SK-N-SH (cell line): ENCODE measurements around the gene ZMYND15. TPM values are rescaled to one million over a fixed set of nuclear protein-coding genes. Genes with fewer than 3 reads are reported as not detected.

Experiments
- CTCF ChIA-PET: fragments of 300-600, 350-600 bp; formaldehyde crosslinking; extraction: SDS; loops from one replicate; lab custom pipeline; 2021; lab: Yijun Ruan, JAX
- POLR2A ChIA-PET: fragments of 350-600 bp; sonication (Branson Sonifier 250); formaldehyde crosslinking; extraction: SDS; loops from one replicate; lab custom pipeline; 2020; ENCODE audit warnings: antibody characterized with exemption, inconsistent platforms; lab: Yijun Ruan, JAX
- DNase-seq: peaks from one replicate; pipeline ENCODE4 v3.0.0; 2012
- H2AFZ ChIP-seq: fragments of 200-600 bp; sonication (generic); 2 replicates; pipeline ENCODE4 v1.8.1; 2016; ENCODE audit warnings: antibody characterized with exemption, mild to moderate bottlenecking, low read depth
- H3F3A ChIP-seq: fragments of 200-600 bp; sonication (generic); replicated peaks from 2 replicates; pipeline ENCODE3; 2016; ENCODE audit warnings: antibody characterized with exemption, mild to moderate bottlenecking; ENCODE audit not compliant: insufficient read depth
- H3K27ac ChIP-seq, 2 experiments: fragments of 200-500 bp in 1 of 2; fragments of 200-600 bp in 1 of 2; sonication (Bioruptor generic) in 1 of 2; sonication (generic), shearing (Covaris generic) in 1 of 2; 2 replicates each; pipeline versions ENCODE4 v1.5.1 to v1.6.1; 2014 to 2016; ENCODE audit warnings: low read depth in 2 of 2, inconsistent platforms in 1 of 2, low read length in 1 of 2, mild to moderate bottlenecking in 1 of 2, mixed read lengths in 1 of 2
- H3K27me3 ChIP-seq: fragments of 200-600 bp; sonication (generic), shearing (Covaris generic); 2 replicates; pipeline ENCODE4 v1.6.1; 2016; ENCODE audit warnings: mixed run types; ENCODE audit not compliant: insufficient read depth
- H3K36me3 ChIP-seq, 2 experiments: fragments of 200-500 bp in 1 of 2; fragments of 200-600 bp in 1 of 2; sonication (Bioruptor generic) in 1 of 2; sonication (generic) in 1 of 2; replicated peaks in 1 of 2; 2 replicates each; pipeline versions ENCODE3 to v1.5.1; 2014 to 2016; ENCODE audit warnings: low read length in 1 of 2, mild to moderate bottlenecking in 1 of 2; ENCODE audit not compliant: insufficient read depth in 2 of 2, control insufficient read depth in 1 of 2
- H3K4me1 ChIP-seq, 2 experiments: fragments of 200-500 bp in 1 of 2; fragments of 200-600 bp in 1 of 2; sonication (Bioruptor generic) in 1 of 2; sonication (generic), shearing (Covaris generic) in 1 of 2; 2 replicates each; pipeline versions ENCODE4 v1.5.1 to v1.6.1; 2014 to 2016; ENCODE audit warnings: low read depth in 1 of 2, low read length in 1 of 2, mixed run types in 1 of 2; ENCODE audit not compliant: insufficient read depth in 2 of 2, control insufficient read depth in 1 of 2
- H3K4me2 ChIP-seq: fragments of 200-600 bp; sonication (generic), shearing (Covaris generic); 2 replicates; pipeline ENCODE4 v1.6.1; 2017; ENCODE audit warnings: mixed run types
- H3K4me3 ChIP-seq, 2 experiments: fragments of 200-500 bp in 1 of 2; fragments of 200-600 bp in 1 of 2; sonication (Bioruptor generic) in 1 of 2; sonication (generic), shearing (Covaris generic) in 1 of 2; 2 replicates each; pipeline versions ENCODE4 v1.5.1 to v1.8.1; 2014 to 2016; ENCODE audit warnings: low read depth in 2 of 2, inconsistent platforms in 1 of 2, low read length in 1 of 2, mild to moderate bottlenecking in 1 of 2, mixed read lengths in 1 of 2, moderate library complexity in 1 of 2
- H3K79me2 ChIP-seq: fragments of 200-600 bp; sonication (generic); 2 replicates; pipeline ENCODE4 v1.8.1; 2017; ENCODE audit warnings: mild to moderate bottlenecking; ENCODE audit not compliant: insufficient read depth
- H3K9ac ChIP-seq: fragments of 200-600 bp; sonication (generic); 2 replicates; pipeline ENCODE4 v1.6.1; 2017; ENCODE audit warnings: mixed run types
- H3K9me2 ChIP-seq: fragments of 200-600 bp; sonication (generic); 2 replicates; pipeline ENCODE4 v1.6.1; 2017; ENCODE audit warnings: mixed run types
- H3K9me3 ChIP-seq: fragments of 200-600 bp; sonication (generic); 2 replicates; pipeline ENCODE4 v1.6.1; 2017; ENCODE audit warnings: mixed run types, mild to moderate bottlenecking, moderate library complexity
- H4K20me1 ChIP-seq: fragments of 200-600 bp; sonication (generic); 2 replicates; pipeline ENCODE4 v1.6.1; 2017; ENCODE audit warnings: mild to moderate bottlenecking, mixed run types; ENCODE audit not compliant: insufficient read depth
- CHD2 ChIP-seq: fragments of 150-350 bp; IDR thresholded peaks from 2 replicates; pipeline ENCODE4 v1.6.1; 2018; ENCODE audit warnings: low read length; ENCODE audit not compliant: partially characterized antibody
- ELF1 ChIP-seq: IDR thresholded peaks from 2 replicates; pipeline ENCODE4 v1.4.0; 2012
- FOSL2 ChIP-seq: IDR thresholded peaks from 2 replicates; pipeline ENCODE4 v1.4.0; 2012; ENCODE audit warnings: low read depth, mild to moderate bottlenecking, moderate library complexity, borderline replicate concordance
- FOXM1 ChIP-seq: IDR thresholded peaks from 2 replicates; pipeline ENCODE4 v1.4.0; 2012; ENCODE audit warnings: low read depth, mild to moderate bottlenecking
- GATA2 ChIP-seq: sonication (generic); formaldehyde crosslinking; IDR thresholded peaks from 2 replicates; pipeline ENCODE4 v1.5.0; 2020; ENCODE audit warnings: mild to moderate bottlenecking, missing genetic modification reagents
- MXI1 ChIP-seq: IDR thresholded peaks from 2 replicates; pipeline ENCODE4 v1.6.1; 2012; ENCODE audit warnings: mild to moderate bottlenecking, low read depth, low read length, improper control_type of control experiment
- NFIC ChIP-seq: IDR thresholded peaks from 2 replicates; pipeline ENCODE4 v1.4.0; 2012; ENCODE audit warnings: borderline replicate concordance
- NRF1 ChIP-seq: IDR thresholded peaks from 2 replicates; pipeline ENCODE4 v1.6.1; 2012; ENCODE audit warnings: low read depth, mild to moderate bottlenecking, low read length
- POLR2AphosphoS5 ChIP-seq: IDR thresholded peaks from 2 replicates; pipeline ENCODE4 v1.6.1; 2012; ENCODE audit warnings: low read depth, low read length
- RFX5 ChIP-seq: IDR thresholded peaks from 2 replicates; pipeline ENCODE4 v1.6.1; 2012; ENCODE audit warnings: mild to moderate bottlenecking, improper control_type of control experiment, low read length
- SIN3A ChIP-seq: IDR thresholded peaks from 2 replicates; pipeline ENCODE4 v1.6.1; 2012; ENCODE audit warnings: low read depth, mild to moderate bottlenecking, low read length, moderate library complexity, borderline replicate concordance
- SMC3 ChIP-seq: IDR thresholded peaks from 2 replicates; pipeline ENCODE4 v1.6.1; 2012; ENCODE audit warnings: low read depth, low read length, improper control_type of control experiment
- USF2 ChIP-seq: fragments of 150-350 bp; IDR thresholded peaks from 2 replicates; pipeline ENCODE4 v1.6.1; 2017; ENCODE audit warnings: antibody characterized with exemption, low read length, low read depth, borderline replicate concordance
- WGBS: methylation state at CpG from one replicate; pipeline ENCODE4 v1.1.6; 2017; ENCODE audit warnings: low lambda C conversion rate; 5-methylcytosine and 5-hydroxymethylcytosine counted together
- polyA plus RNA-seq, 3 experiments: library from polyadenylated mRNA; depleted of rRNA; stranded (reverse); fragments of >200 nt; gene quantifications; 2 replicates each; pipeline ENCODE4 v1.2.3, GENCODE V29; 2012
- TF ChIP-seq, protein P1 (sequence below): IDR thresholded peaks from 2 replicates; pipeline ENCODE4 v1.4.0; 2012; ENCODE audit warnings: low read depth, borderline replicate concordance
- TF ChIP-seq, protein P2 (sequence below): fragments of 200-600 bp; sonication (generic); IDR thresholded peaks from 2 replicates; pipeline ENCODE4 v1.6.1; 2017; ENCODE audit warnings: antibody characterized with exemption, mild to moderate bottlenecking, moderate library complexity

Gene ZMYND15
- polyA plus RNA-seq, 1 of the 3 experiments (the other 2 are of a cell fraction), result 0.08 TPM

- TF ChIP-seq, protein P1, sequence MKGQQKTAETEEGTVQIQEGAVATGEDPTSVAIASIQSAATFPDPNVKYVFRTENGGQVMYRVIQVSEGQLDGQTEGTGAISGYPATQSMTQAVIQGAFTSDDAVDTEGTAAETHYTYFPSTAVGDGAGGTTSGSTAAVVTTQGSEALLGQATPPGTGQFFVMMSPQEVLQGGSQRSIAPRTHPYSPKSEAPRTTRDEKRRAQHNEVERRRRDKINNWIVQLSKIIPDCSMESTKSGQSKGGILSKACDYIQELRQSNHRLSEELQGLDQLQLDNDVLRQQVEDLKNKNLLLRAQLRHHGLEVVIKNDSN, result no peak
- TF ChIP-seq CHD2 (no peak), USF2 (no peak), GATA2 (CRISPR knock-in tag) (no peak), FOXM1 (no peak)
These were observed 34.6 kb upstream of the ZMYND15 start (continued) for GRCh38 chr17:4704991-4705390.

DNA sequence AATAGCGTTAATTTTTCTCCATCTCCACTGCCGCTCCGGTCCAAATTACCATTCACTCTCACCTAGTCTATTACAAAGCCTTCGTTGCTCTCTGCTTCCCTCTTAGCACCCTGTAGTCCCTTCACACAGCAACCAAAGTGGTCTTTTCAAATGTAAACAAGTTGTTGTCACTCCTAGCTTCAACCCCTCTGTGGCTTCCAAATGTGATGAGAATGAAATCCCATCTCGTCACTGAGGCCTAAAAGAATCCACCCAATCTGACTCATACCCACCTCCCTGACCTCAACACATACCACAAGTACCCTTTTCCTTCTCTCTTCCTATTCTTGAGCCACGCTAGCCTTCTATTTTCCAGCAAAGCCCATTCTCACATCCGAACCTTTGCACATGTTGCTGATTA is 33.5 kb upstream of the ZMYND15 start:
- no peaks in the 10 kb centered on the region for H3K27me3 ChIP-seq
- TF ChIP-seq RFX5, result no peak
- TF ChIP-seq NRF1, result no peak
- TF ChIP-seq POLR2AphosphoS5, result no peak
- TF ChIP-seq, protein P2, sequence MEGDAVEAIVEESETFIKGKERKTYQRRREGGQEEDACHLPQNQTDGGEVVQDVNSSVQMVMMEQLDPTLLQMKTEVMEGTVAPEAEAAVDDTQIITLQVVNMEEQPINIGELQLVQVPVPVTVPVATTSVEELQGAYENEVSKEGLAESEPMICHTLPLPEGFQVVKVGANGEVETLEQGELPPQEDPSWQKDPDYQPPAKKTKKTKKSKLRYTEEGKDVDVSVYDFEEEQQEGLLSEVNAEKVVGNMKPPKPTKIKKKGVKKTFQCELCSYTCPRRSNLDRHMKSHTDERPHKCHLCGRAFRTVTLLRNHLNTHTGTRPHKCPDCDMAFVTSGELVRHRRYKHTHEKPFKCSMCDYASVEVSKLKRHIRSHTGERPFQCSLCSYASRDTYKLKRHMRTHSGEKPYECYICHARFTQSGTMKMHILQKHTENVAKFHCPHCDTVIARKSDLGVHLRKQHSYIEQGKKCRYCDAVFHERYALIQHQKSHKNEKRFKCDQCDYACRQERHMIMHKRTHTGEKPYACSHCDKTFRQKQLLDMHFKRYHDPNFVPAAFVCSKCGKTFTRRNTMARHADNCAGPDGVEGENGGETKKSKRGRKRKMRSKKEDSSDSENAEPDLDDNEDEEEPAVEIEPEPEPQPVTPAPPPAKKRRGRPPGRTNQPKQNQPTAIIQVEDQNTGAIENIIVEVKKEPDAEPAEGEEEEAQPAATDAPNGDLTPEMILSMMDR, result no peak
- TF ChIP-seq SMC3, result no peak
- no peak for TF ChIP-seq CHD2
- TF ChIP-seq FOSL2, result no peak
- TF ChIP-seq NFIC, result no peak
- TF ChIP-seq SIN3A, result no peak
- TF ChIP-seq, protein P1, result no peak
- TF ChIP-seq USF2, result no peak
- no peak for TF ChIP-seq ELF1
- TF ChIP-seq MXI1, result no peak
- TF ChIP-seq, all 33 proteins: peak for 0
- Histone ChIP-seq H3K27ac (no peak overlapping the region), H3K4me2 (no peak overlapping the region), H3K9me3 (no peaks in the 10 kb centered on the region), H3F3A (peaks cover 12% of the 10 kb centered on the region), H3K9ac (no peak overlapping the region), H3K4me1 (peaks cover 0 to 23% of the 10 kb centered on the region in 2 experiments; a peak in 2 of 4 replicates), H4K20me1 (0 out of 2 replicates have a peak, but pooled peaks cover 2% of the 10 kb centered on the region), H2AFZ (no peak overlapping the region), H3K79me2 (peaks cover 35% of the 10 kb centered on the region), H3K4me3 (no peak overlapping the region), H3K36me3 (no peaks in the 10 kb centered on the region), H3K9me2 (no peaks in the 10 kb centered on the region)
- ChIA-PET POLR2A (no interaction called here), CTCF (no interaction called here)
- DNase-seq, result no peak
- 93% methylated on average over 7 of the region's 7 CpGs for WGBS
